ENCODE results near the gene NME9. TPM values are rescaled to one million over a fixed set of nuclear protein-coding genes. Genes with fewer than 3 reads are reported as not detected.

Gene NME9
- total and polyA plus RNA-seq, 2 donors (not counting 3 experiments of a cell fraction or from before 2014, with no cell fraction given) = 0.08 TPM; not detected in 1

GRCh38 chr3:138331143-138331894 is 1.7 kb upstream of the NME9 start:
- no peak overlapping the region for H3K27ac ChIP-seq (ENCODE audit: insufficient read depth, low read depth, low read length)
- BruUV-seq (replicated peaks) = no TSS peak
- H3K9ac ChIP-seq (replicated peaks; ENCODE audit: extremely low read depth, insufficient read depth, low read length) = no peak overlapping the region
- peaks cover 6 to 9% of the 10 kb centered on the region in 2 experiments for H3K27me3 ChIP-seq (ENCODE audit: control insufficient read depth in 2 of 2, insufficient read depth in 2 of 2, low read length in 2 of 2)
- no peaks in the 10 kb centered on the region for H3K36me3 ChIP-seq (ENCODE audit: control insufficient read depth in 2 of 2, extremely low read depth in 1 of 2, insufficient read depth in 2 of 2, low read length in 2 of 2)
- H3K4me3 ChIP-seq (replicated peaks in 1 of 3; ENCODE audit: insufficient read depth in 1 of 3, low read depth in 1 of 3, low read length in 3 of 3) = no peak overlapping the region
- no peak overlapping the region for H2AFZ ChIP-seq (ENCODE audit: low read depth, low read length)
- DNase-seq (ENCODE audit: low read depth, low spot score) = no peak
- ChIA-PET POLR2A (no interaction called here), CTCF (interaction anchor here (0.5 to 1.9 kb wide), 8 partner anchors 16 to 592 kb away, joined by 3 to 10 read pairs (median 4); no protein-coding TSS in a partner anchor)
- H3K9me3 ChIP-seq (replicated peaks; ENCODE audit: control insufficient read depth, insufficient read depth, low read length) = no peaks in the 10 kb centered on the region
- dilution Hi-C loops (cut with MboI; ENCODE audit: extremely low pct_ligation_motif_present, low sequenced_read_pairs) = no loop called here
- TF ChIP-seq POLR2AphosphoS5 (IDR thresholded peaks at IDR 0.05; ENCODE audit: insufficient read depth, low read depth, low read length) = no peak
- TF ChIP-seq CTCF (IDR thresholded peaks at IDR 0.05; ENCODE audit: extremely low read depth in 1 of 2, insufficient read depth in 1 of 2, low read depth in 1 of 2, low read length in 2 of 2) = no peak
- no peak for TF ChIP-seq MAX (IDR thresholded peaks at IDR 0.05; ENCODE audit: insufficient read depth, insufficient read length)
- TF ChIP-seq JUN (IDR thresholded peaks at IDR 0.05; ENCODE audit: borderline replicate concordance, insufficient read depth, insufficient read length, low read depth) = no peak
- TF ChIP-seq GATA2 (IDR thresholded peaks at IDR 0.05; ENCODE audit: insufficient read depth, insufficient read length, low read depth, low read length) = no peak
- no peak for TF ChIP-seq FOS (IDR thresholded peaks at IDR 0.05; ENCODE audit: borderline replicate concordance, insufficient read depth, low read length)
- TF ChIP-seq EZH2 (IDR thresholded peaks at IDR 0.05; ENCODE audit: borderline replicate concordance, low read depth, low read length, severe bottlenecking) = no peak
- TF ChIP-seq POLR2A (IDR thresholded peaks at IDR 0.05; ENCODE audit: low read depth, low read length) = no peak
- no peak for TF ChIP-seq MYC (IDR thresholded peaks at IDR 0.05; ENCODE audit: low read depth, low read length)
- no peaks in the 10 kb centered on the region for H3K9me1 ChIP-seq (replicated peaks; ENCODE audit: control insufficient read depth, extremely low read depth, insufficient read depth, low read length)
- intact Hi-C loops (cut with micrococcal nuclease) = loop anchor here (5.0 to 10.0 kb wide), 2 partner anchors 86 to 263 kb away; partner anchors contain the start of gene CEP70
- H3K79me2 ChIP-seq (ENCODE audit: control insufficient read depth, insufficient read depth, low read length) = no peaks in the 10 kb centered on the region
- no peaks in the 10 kb centered on the region for H4K20me1 ChIP-seq (replicated peaks; ENCODE audit: control insufficient read depth, extremely low read depth, insufficient read depth, low read length)
- H3K4me2 ChIP-seq (ENCODE audit: insufficient read depth, low read length) = no peak overlapping the region
- peaks cover 13% of the 10 kb centered on the region for H3K4me1 ChIP-seq (ENCODE audit: control insufficient read depth, extremely low read depth, insufficient read depth, low read length)
- no peak for FAIRE-seq

Measured in endothelial cell of umbilical vein (primary cell).